GM19193 (cell line): ENCODE results near the gene VIL1.

Source experiments
- POLR2A ChIP-seq: IDR thresholded peaks from 4 replicates; pipeline ENCODE4 v1.6.1; 2011; ENCODE audit not compliant: insufficient read depth, insufficient read length; ENCODE audit errors: extremely low read depth

VIL1 gene

DNA sequence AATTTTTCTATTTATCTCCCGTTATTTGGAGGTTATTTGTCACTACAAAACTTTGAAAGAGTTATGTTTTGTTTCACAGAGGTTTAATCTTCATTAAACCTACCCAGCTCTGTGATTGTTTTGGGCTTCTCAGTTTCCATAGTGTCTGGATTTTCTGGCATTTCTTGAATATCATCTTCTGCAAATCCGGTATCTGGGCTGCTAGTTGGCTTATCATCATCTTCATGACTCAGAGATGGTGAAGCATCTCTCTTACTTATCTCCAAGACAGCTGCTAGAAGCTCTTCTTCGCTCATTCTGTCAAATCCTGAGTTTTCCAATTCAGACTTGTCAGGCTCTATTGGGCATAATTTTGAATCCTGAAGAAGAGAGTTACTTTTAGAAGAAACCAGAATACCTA, 55.6 kb downstream of the VIL1 start:
- TF ChIP-seq POLR2A, result no peak

DNA sequence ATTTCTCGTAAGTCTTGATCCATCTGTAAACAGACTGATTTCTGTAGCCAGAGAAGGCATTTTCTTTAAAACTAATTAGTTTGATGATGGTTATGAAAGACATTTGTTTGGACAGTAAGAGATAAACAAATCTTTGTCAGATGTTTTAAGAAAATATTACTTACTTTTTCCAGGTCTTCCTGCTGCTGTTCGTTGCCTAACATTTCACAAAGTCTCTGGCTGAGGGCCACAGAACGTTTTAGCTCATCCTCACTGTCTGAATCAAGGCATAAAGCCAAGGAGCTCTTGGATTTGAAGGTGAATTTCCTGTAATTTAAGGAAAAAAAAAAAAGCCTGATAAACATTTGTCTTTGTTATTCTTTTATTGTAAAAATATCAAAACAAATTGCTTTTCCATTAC, 57.8 kb downstream of the VIL1 start:
- no peak for TF ChIP-seq POLR2A

- no peak for TF ChIP-seq POLR2A
These were observed 58.3 kb downstream of the VIL1 start for GRCh38 chr2:218477247-218477646.

DNA sequence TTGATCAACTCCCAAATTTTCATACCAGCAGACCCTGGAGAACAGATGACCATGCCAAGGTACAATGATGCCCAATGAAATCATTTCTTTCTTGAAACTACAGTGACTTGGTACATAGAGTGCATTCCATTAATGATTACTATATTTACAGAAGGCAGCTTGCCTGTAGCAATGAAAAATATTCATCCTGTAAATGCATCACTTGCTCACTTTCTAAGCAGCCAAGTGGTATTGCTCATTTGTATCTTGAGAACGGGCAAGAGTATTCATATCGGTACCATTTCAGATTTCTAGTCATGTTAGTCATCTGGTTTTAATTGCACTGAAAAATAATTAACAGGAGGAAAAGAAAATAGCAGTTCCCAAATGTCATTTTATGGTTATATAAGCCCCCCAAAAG, 59.6 kb downstream of the VIL1 start:
- TF ChIP-seq POLR2A, result no peak

GRCh38 chr2:218479595-218479994, 60.7 kb downstream of the VIL1 start:
- TF ChIP-seq POLR2A, result no peak

DNA sequence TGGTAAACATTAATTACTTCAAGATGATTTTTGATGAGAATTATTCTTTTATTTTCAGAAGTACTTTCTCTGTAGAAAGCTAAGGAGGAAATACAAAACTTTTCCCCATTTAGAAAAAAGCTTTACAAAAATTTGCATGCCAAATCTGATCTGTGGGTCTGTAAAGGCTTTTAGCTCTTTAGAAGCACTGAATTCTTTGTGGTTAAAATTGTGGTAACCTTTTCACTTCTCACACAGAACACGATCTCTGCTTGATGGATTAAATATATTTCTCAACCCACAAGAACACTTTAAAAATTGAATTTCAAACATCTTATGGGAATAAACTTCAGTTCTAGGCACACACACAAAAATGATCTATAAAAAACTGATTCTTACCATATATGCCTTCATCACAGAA, 63.7 kb downstream of the VIL1 start:
- no peak for TF ChIP-seq POLR2A

DNA sequence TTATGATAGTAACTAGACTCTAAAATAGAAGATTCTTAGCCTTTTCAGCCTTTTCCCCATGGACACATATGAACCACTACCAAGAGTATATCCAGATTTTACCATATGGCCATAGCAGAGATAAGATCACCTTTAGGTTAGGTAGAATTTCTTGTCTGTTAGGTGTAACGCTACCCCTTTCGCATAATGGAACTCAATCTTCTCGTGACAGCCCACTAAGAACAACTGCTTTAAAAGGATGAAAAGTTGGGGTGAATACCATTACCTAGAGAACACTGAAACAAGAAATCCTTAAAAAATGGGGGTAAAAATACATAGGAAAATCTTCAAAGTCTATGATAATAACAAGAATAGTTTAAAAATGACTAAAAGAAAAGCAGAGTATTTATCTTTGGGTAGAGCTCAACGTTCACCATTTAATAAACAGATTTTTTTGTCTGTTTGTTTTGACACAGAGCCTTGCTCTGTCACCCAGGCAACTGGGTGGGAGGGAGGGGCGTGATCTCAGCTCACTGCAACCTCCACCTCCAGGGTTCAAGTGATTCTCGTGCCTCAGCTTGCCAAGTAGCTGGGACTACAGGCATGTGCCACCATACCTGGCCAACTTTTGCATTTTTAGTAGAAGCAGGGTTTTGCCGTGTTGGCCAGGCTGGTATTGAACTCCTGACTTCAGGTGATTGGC, 67.2 kb downstream of the VIL1 start:
- TF ChIP-seq POLR2A, result no peak

GRCh38 chr2:218500501-218501060, 81.7 kb downstream of the VIL1 start:
- TF ChIP-seq POLR2A, result no peak

GRCh38 chr2:218501665-218502064, 82.7 kb downstream of the VIL1 start:
- TF ChIP-seq POLR2A, result no peak
